Kidney (tissue), 14 donors: ENCODE measurements around the gene ADARB2. TPM values are rescaled to one million over a fixed set of nuclear protein-coding genes. Genes with fewer than 3 reads are reported as not detected.

Experiments
- DNase-seq, 5 donors: peaks; one replicate each; pipeline ENCODE4 v3.0.0-alpha.2; 2013 to 2020
- FAIRE-seq: peaks from 2 replicates; lab custom pipeline; 2012; peaks lifted over from hg19 to GRCh38; lab: Jason Lieb, UNC
- H3K27ac ChIP-seq, 2 donors: one replicate each; pipeline ENCODE4 v1.7.0; 2013; ENCODE audit warnings: low read depth in 2 of 2, low read length in 2 of 2, inconsistent platforms in 1 of 2
- H3K27me3 ChIP-seq: one replicate; pipeline ENCODE4 v1.7.1; 2013; ENCODE audit warnings: low read length, inconsistent platforms; ENCODE audit not compliant: control insufficient read depth, insufficient read depth
- H3K36me3 ChIP-seq, 3 donors: one replicate each; pipeline versions ENCODE4 v1.7.0 to v1.7.1; 2013; ENCODE audit warnings: low read length in 3 of 3, control low read depth in 1 of 3, inconsistent platforms in 1 of 3; ENCODE audit not compliant: insufficient read depth in 3 of 3, control insufficient read depth in 2 of 3
- H3K4me1 ChIP-seq, 3 donors: one replicate each; pipeline versions ENCODE4 v1.7.0 to v1.7.1; 2013; ENCODE audit warnings: low read length in 3 of 3, inconsistent platforms in 1 of 3, low read depth in 1 of 3; ENCODE audit not compliant: control insufficient read depth in 2 of 3, insufficient read depth in 2 of 3
- H3K4me3 ChIP-seq, 3 donors: one replicate each; pipeline versions ENCODE4 v1.7.0 to v1.8.1; 2013; ENCODE audit warnings: low read length in 3 of 3, control low read depth in 1 of 3, inconsistent platforms in 1 of 3
- H3K9ac ChIP-seq, 3 donors: one replicate each; pipeline versions ENCODE4 v1.7.0 to v1.7.1; 2013; ENCODE audit warnings: low read length in 3 of 3, control low read depth in 1 of 3, inconsistent platforms in 1 of 3
- H3K9me3 ChIP-seq, 3 donors: one replicate each; pipeline versions ENCODE4 v1.7.0 to v1.7.1; 2013; ENCODE audit warnings: low read length in 3 of 3, control low read depth in 1 of 3, inconsistent platforms in 1 of 3; ENCODE audit not compliant: control insufficient read depth in 2 of 3, insufficient read depth in 1 of 3
- intact Hi-C: fragments of 100-400 bp; cut with DNase I; formaldehyde crosslinking; loops from one replicate; pipeline ENCODE4 v1.11.1; 2022
- polyA plus RNA-seq: library from polyadenylated mRNA; stranded (reverse); fragments of 350-450 nt; fragmentation: Illumina TruSeq; extraction: RNeasy Lipid Tissue Mini Kit (QIAGEN cat#74804); gene quantifications from one replicate; pipeline ENCODE4 v1.2.3, GENCODE V29; 2014; ENCODE audit warnings: low read depth, low replicate concordance; ENCODE audit not compliant: insufficient read depth
- total RNA-seq: library from RNA; stranded (reverse); fragmentation: NEBNext Ultra II Directional; extraction: Animal tissue kit (Norgen Biotek cat#: 25700); gene quantifications from one replicate; pipeline ENCODE4 v1.2.1, GENCODE V29; 2021
- TF ChIP-seq, protein P1 (sequence below): IDR thresholded peaks from 3 replicates; pipeline ENCODE4 v1.5.1; 2012; ENCODE audit warnings: mild to moderate bottlenecking, moderate library complexity, borderline replicate concordance; ENCODE audit not compliant: insufficient read depth; ENCODE audit errors: extremely low read depth
- donor health status: control.
- donor health status: control.
- donor health status: control.
- donor health status: control.
- donor health status: control.
- donor health status: DM: yes; HTN: yes; CAD: no.
- donor health status: Normal renal cell carcinoma (clear cell type).

ADARB2 gene
- total and polyA plus RNA-seq, 2 donors from 2014 or later = 1.0 to 1.3 TPM

DNA sequence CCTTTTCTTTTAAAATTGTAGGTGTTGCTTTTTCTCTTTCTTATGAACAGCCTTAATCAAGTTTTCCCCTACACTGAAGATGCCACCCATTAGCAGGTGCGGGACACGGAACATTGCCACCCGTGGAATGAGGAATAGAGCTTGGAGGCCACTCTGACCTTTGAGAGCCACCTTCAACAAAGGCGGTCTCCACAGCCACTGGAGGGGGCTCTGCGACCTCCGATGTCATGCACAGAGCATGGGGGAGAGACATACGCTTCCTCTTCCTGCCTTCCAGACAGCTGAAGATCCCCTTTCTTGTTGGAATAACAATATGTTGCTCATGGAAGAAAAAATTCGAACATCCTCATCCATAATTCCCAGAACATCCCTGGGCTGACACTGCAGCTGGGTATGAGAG is 39.1 kb downstream of the ADARB2 start:
- H3K4me1 ChIP-seq = no peaks in the 10 kb centered on the region
- H3K9ac ChIP-seq = no peak overlapping the region
- H3K27ac ChIP-seq = no peak overlapping the region
- H3K27me3 ChIP-seq = no peaks in the 10 kb centered on the region
- no peak for FAIRE-seq
- no peaks in the 10 kb centered on the region for H3K36me3 ChIP-seq
- intact Hi-C loops = no loop called here
- no peak overlapping the region for H3K4me3 ChIP-seq
- TF ChIP-seq, protein P1, sequence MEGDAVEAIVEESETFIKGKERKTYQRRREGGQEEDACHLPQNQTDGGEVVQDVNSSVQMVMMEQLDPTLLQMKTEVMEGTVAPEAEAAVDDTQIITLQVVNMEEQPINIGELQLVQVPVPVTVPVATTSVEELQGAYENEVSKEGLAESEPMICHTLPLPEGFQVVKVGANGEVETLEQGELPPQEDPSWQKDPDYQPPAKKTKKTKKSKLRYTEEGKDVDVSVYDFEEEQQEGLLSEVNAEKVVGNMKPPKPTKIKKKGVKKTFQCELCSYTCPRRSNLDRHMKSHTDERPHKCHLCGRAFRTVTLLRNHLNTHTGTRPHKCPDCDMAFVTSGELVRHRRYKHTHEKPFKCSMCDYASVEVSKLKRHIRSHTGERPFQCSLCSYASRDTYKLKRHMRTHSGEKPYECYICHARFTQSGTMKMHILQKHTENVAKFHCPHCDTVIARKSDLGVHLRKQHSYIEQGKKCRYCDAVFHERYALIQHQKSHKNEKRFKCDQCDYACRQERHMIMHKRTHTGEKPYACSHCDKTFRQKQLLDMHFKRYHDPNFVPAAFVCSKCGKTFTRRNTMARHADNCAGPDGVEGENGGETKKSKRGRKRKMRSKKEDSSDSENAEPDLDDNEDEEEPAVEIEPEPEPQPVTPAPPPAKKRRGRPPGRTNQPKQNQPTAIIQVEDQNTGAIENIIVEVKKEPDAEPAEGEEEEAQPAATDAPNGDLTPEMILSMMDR = no peak
- H3K9me3 ChIP-seq = no peaks in the 10 kb centered on the region
- DNase-seq = no peak

DNA sequence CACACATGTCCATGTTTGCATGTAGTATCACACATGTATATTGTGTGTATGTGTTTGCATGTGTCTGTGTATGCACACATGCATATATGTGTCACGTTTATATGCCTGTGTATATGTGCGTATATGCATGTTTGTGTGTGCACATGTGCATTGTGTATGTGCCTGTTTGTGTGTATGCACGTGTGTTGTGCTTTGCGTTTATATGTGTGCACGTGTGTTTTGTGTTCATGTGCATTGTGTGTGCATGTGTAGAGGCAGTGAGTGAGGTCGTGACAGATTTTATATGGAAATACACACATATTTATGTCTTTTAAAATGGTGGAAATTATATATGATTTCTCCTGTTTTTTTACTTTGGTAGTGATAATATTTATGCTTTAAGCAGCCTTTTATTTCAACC is 41.2 kb downstream of the ADARB2 start:
- no peak for DNase-seq

DNA sequence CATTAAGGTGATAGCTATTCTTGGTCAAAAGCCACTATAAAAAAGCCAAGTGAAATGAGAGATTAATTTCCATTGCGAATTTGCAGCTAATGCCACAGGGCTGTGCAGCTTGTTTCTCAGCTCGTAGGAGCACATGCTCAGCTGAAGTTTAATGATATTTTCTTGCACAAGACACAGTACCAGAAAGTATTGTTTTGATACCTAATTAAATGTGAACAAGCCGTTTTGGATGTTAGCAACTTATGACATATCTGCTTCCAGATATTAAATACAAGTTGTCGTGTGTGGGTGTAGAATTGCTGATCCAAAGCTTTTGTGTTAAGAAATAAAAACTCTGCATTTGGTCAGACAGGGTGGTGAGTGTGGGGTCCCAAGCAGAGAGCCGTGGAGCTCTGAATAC is 47.2 kb downstream of the ADARB2 start:
- TF ChIP-seq, protein P1 = no peak
- DNase-seq (no peak), FAIRE-seq (no peak)
- Histone ChIP-seq H3K4me3 (no peak overlapping the region), H3K27ac (no peak overlapping the region), H3K36me3 (no peaks in the 10 kb centered on the region), H3K9me3 (no peaks in the 10 kb centered on the region), H3K4me1 (no peaks in the 10 kb centered on the region), H3K9ac (no peak overlapping the region), H3K27me3 (no peaks in the 10 kb centered on the region)
- intact Hi-C loops = no loop called here

More for the DNA sequence above, 41.2 kb downstream of the ADARB2 start:
- no peaks in the 10 kb centered on the region for H3K36me3 ChIP-seq
- H3K4me3 ChIP-seq = no peak overlapping the region
- no peak for FAIRE-seq
- no peaks in the 10 kb centered on the region for H3K9me3 ChIP-seq
- intact Hi-C loops = no loop called here
- H3K27ac ChIP-seq = no peak overlapping the region
- H3K4me1 ChIP-seq = no peaks in the 10 kb centered on the region
- H3K27me3 ChIP-seq = no peaks in the 10 kb centered on the region
- TF ChIP-seq, protein P1 = no peak
- H3K9ac ChIP-seq = no peak overlapping the region

DNA sequence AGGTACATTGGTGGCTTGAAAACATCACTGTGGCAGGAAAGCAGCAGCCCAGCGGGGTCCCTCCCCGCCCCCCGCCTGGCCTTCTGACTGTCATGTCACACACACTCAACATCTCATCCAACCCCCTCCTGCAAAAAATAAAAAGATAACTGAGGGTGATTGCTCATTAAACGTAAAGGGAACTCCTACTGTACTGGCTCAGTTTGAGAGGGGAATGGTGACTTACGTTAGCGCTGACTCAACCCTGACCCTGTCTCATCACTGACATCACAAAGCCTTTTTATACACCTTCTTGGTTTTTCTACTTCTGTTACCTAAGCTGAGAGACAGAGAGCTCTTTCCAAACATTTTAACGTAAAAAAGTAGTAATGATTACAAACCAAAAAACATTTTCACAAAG is 48.8 kb downstream of the ADARB2 start:
- no peaks in the 10 kb centered on the region for H3K9me3 ChIP-seq
- no peaks in the 10 kb centered on the region for H3K36me3 ChIP-seq
- no peaks in the 10 kb centered on the region for H3K27me3 ChIP-seq
- DNase-seq (no peak), FAIRE-seq (no peak)
- no peak overlapping the region for H3K27ac ChIP-seq
- no peak overlapping the region for H3K9ac ChIP-seq
- intact Hi-C loops = no loop called here
- H3K4me3 ChIP-seq = no peak overlapping the region
- H3K4me1 ChIP-seq = no peaks in the 10 kb centered on the region
- TF ChIP-seq, protein P1 = no peak
